Caco-2 (cell line): ENCODE results near the gene CIB2. TPM values are rescaled to one million over a fixed set of nuclear protein-coding genes. Genes with fewer than 3 reads are reported as not detected.

ENCODE experiments used
- BruUV-seq: library from RNA; stranded (reverse); fragments of 400-500 nt; replicated peaks from 2 replicates; lab custom pipeline; 2021; lab: Mats Ljungman, UMichigan
- CTCF ChIA-PET: fragments of 300-600 bp; sonication (Branson Sonifier 250); formaldehyde crosslinking; loops from one replicate; lab custom pipeline; 2022; ENCODE audit warnings: antibody characterized with exemption; lab: Charles Lee
- POLR2A ChIA-PET: fragments of 300-600 bp; sonication (Branson Sonifier 250); formaldehyde crosslinking; loops from one replicate; lab custom pipeline; 2022; ENCODE audit warnings: antibody characterized with exemption; lab: Charles Lee
- DNase-seq, 2 experiments: peaks; one replicate each; pipeline versions ENCODE4 v3.0.0 to v3.0.0-alpha.2; 2020 to 2022
- H3K27me3 ChIP-seq: replicated peaks from 2 replicates; pipeline ENCODE4 v1.6.0; 2011; ENCODE audit warnings: low read length; ENCODE audit not compliant: control insufficient read depth, insufficient read depth
- H3K36me3 ChIP-seq: 2 replicates; pipeline ENCODE4 v1.5.1; 2011; ENCODE audit warnings: low read length; ENCODE audit not compliant: control insufficient read depth, insufficient read depth
- H3K4me1 ChIP-seq: fragments of 250-450 bp; sonication (Bioruptor Pico); 2 replicates; pipeline ENCODE4 v1.5.1; 2020; ENCODE audit warnings: mild to moderate bottlenecking
- H3K4me3 ChIP-seq: 2 replicates; pipeline ENCODE4 v1.5.1; 2011; ENCODE audit warnings: low read depth, mild to moderate bottlenecking, control low read depth, low read length
- H3K9me3 ChIP-seq: fragments of 250-450 bp; sonication (Bioruptor Pico); 2 replicates; pipeline ENCODE4 v1.5.1; 2020; ENCODE audit warnings: mild to moderate bottlenecking, moderate library complexity
- H3K27ac Mint-ChIP-seq: one replicate; pipeline ENCODE4 v1.8.0; 2022; ENCODE audit warnings: mixed read lengths; ENCODE audit not compliant: unreplicated experiment
- H3K27me3 Mint-ChIP-seq: one replicate; pipeline ENCODE4 v1.8.0; 2022; ENCODE audit warnings: mixed read lengths; ENCODE audit not compliant: insufficient read depth, unreplicated experiment
- H3K36me3 Mint-ChIP-seq: one replicate; pipeline ENCODE4 v1.8.0; 2022; ENCODE audit warnings: mild to moderate bottlenecking, mixed read lengths; ENCODE audit not compliant: insufficient read depth, unreplicated experiment
- H3K4me1 Mint-ChIP-seq: one replicate; pipeline ENCODE4 v1.8.0; 2022; ENCODE audit warnings: low read depth, mixed read lengths; ENCODE audit not compliant: unreplicated experiment
- H3K4me3 Mint-ChIP-seq: one replicate; pipeline ENCODE4 v1.8.0; 2022; ENCODE audit warnings: mild to moderate bottlenecking, moderate library complexity, mixed read lengths; ENCODE audit not compliant: unreplicated experiment
- H3K9me3 Mint-ChIP-seq: one replicate; pipeline ENCODE4 v1.8.0; 2022; ENCODE audit warnings: mixed read lengths; ENCODE audit not compliant: unreplicated experiment
- CTCF ChIP-seq, 2 experiments: fragments of 200-600 bp in 1 of 2; IDR thresholded peaks; 1 replicate in 1 of 2; 2 replicates in 1 of 2; pipeline versions ENCODE4 v1.5.1 to v1.8.0; 2011 to 2022; ENCODE audit warnings: antibody characterized with exemption in 1 of 2, control low read depth in 1 of 2, inconsistent platforms in 1 of 2, low read depth in 1 of 2, low read length in 1 of 2, mild to moderate bottlenecking in 1 of 2, moderate library complexity in 1 of 2; ENCODE audit not compliant: insufficient read depth in 1 of 2, severe bottlenecking in 1 of 2, unreplicated experiment in 1 of 2
- intact Hi-C: fragments of 100-400 bp; cut with micrococcal nuclease; formaldehyde crosslinking; loops from one replicate; pipeline ENCODE4 v1.10.0; 2022; ENCODE audit not compliant: unreplicated experiment
- total RNA-seq: library from RNA; stranded (reverse); gene quantifications from 2 replicates; pipeline ENCODE4 v1.2.3, GENCODE V29; 2022

The CIB2 gene
- total RNA-seq, 1 experiment from 2014 or later = 0.75 TPM

GRCh38 chr15:78179286-78179840 lies 48.1 kb upstream of the CIB2 start:
- H3K4me1 ChIP-seq = no peaks in the 10 kb centered on the region
- POLR2A ChIA-PET = no interaction called here
- no TSS peak for BruUV-seq
- no peaks in the 10 kb centered on the region for H3K27me3 Mint-ChIP-seq
- H3K4me3 ChIP-seq = no peak overlapping the region
- TF ChIP-seq CTCF (IDR thresholded peaks at IDR 0.05; ENCODE audit: insufficient read depth in 1 of 2, low read depth in 1 of 2, low read length in 1 of 2, severe bottlenecking in 1 of 2, unreplicated experiment in 1 of 2) = no peak
- H3K4me3 Mint-ChIP-seq = no peak overlapping the region
- H3K9me3 Mint-ChIP-seq = no peaks in the 10 kb centered on the region
- no peak overlapping the region for H3K27ac Mint-ChIP-seq
- no peaks in the 10 kb centered on the region for H3K36me3 ChIP-seq
- no peaks in the 10 kb centered on the region for H3K36me3 Mint-ChIP-seq
- no peaks in the 10 kb centered on the region for H3K27me3 ChIP-seq
- intact Hi-C loops = no loop called here
- no peaks in the 10 kb centered on the region for H3K9me3 ChIP-seq
- CTCF ChIA-PET = interaction anchor here (2.0 kb wide), 1 partner anchor 17 kb away, joined by 6 read pairs; no protein-coding TSS in a partner anchor
- DNase-seq = no peak
- H3K4me1 Mint-ChIP-seq = no peaks in the 10 kb centered on the region

- POLR2A ChIA-PET = no interaction called here
- Mint-ChIP-seq H3K36me3 (no peaks in the 10 kb centered on the region), H3K27ac (no peak overlapping the region), H3K4me3 (no peak overlapping the region), H3K9me3 (no peaks in the 10 kb centered on the region), H3K27me3 (no peaks in the 10 kb centered on the region), H3K4me1 (no peaks in the 10 kb centered on the region)
- no peak for DNase-seq
- Histone ChIP-seq H3K4me3 (no peak overlapping the region), H3K4me1 (no peaks in the 10 kb centered on the region), H3K9me3 (no peaks in the 10 kb centered on the region), H3K27me3 (no peaks in the 10 kb centered on the region), H3K36me3 (no peaks in the 10 kb centered on the region)
- BruUV-seq = no TSS peak
- no peak for TF ChIP-seq CTCF (IDR thresholded peaks at IDR 0.05; ENCODE audit: insufficient read depth in 1 of 2, low read depth in 1 of 2, low read length in 1 of 2, severe bottlenecking in 1 of 2, unreplicated experiment in 1 of 2)
- intact Hi-C loops = no loop called here
- CTCF ChIA-PET = interaction anchor here (2.0 kb wide), 1 partner anchor 18 kb away, joined by 6 read pairs; no protein-coding TSS in a partner anchor
Measured at GRCh38 chr15:78178064-78178463, 46.8 kb upstream of the CIB2 start.

GRCh38 chr15:78177447-78177873 lies 46.2 kb upstream of the CIB2 start:
- Histone ChIP-seq H3K27me3 (no peaks in the 10 kb centered on the region), H3K4me3 (no peak overlapping the region), H3K9me3 (no peaks in the 10 kb centered on the region), H3K4me1 (no peaks in the 10 kb centered on the region), H3K36me3 (no peaks in the 10 kb centered on the region)
- no peak overlapping the region for H3K4me3 Mint-ChIP-seq
- ChIA-PET CTCF (interaction anchor here (1.0 to 2.0 kb wide), 2 partner anchors 18 to 65 kb away, joined by 3 to 6 read pairs; no protein-coding TSS in a partner anchor), POLR2A (no interaction called here)
- no peak overlapping the region for H3K27ac Mint-ChIP-seq
- H3K27me3 Mint-ChIP-seq = no peaks in the 10 kb centered on the region
- BruUV-seq = no TSS peak
- H3K36me3 Mint-ChIP-seq = no peaks in the 10 kb centered on the region
- intact Hi-C loops = loop anchor here (1.0 kb wide), 2 partner anchors 18 to 64 kb away; no protein-coding TSS in a partner anchor
- TF ChIP-seq CTCF (IDR thresholded peaks at IDR 0.05; ENCODE audit: insufficient read depth in 1 of 2, low read depth in 1 of 2, low read length in 1 of 2, severe bottlenecking in 1 of 2, unreplicated experiment in 1 of 2) = peak; percentile 55 to 65
- peak in 1 of 2 experiments; percentile 42 for DNase-seq
- H3K4me1 Mint-ChIP-seq = no peaks in the 10 kb centered on the region
- no peaks in the 10 kb centered on the region for H3K9me3 Mint-ChIP-seq
